22Rv1 (cell line): Measurements from ENCODE around the gene COBL.

Experiments
- H3K27ac ChIP-seq: fragments of 450-650 bp; 2 replicates; pipeline ENCODE4 v1.5.1; 2017
- ZFX ChIP-seq: fragments of 450-650 bp; IDR thresholded peaks from 2 replicates; pipeline ENCODE4 v1.6.1; 2017; ENCODE audit warnings: antibody characterized with exemption, borderline replicate concordance
- TF ChIP-seq, protein P1 (sequence below): fragments of 450-650 bp; IDR thresholded peaks from 2 replicates; pipeline ENCODE4 v1.5.1; 2017; ENCODE audit warnings: mild to moderate bottlenecking

COBL gene

DNA sequence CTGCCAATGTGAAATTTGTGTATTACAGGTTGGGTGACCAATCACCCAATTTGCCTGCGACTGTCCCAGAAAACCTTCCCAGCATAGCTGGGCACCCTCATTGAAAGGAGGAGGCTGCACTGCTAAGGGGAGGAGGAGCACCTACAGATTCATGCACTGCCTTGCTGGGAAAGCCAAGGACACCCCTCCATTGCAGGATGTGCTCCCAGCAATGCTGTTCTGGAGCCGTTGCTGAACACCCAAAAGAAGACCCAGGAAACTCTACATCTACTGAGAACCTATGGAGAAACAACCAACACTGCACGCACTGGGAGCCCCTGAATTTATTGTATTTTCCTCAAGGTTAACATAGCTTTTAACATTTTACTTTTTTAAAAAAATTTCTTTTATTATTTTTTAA, 295.7 kb downstream of the COBL start:
- H3K27ac ChIP-seq = no peak overlapping the region
- no peak for TF ChIP-seq ZFX
- TF ChIP-seq, protein P1, sequence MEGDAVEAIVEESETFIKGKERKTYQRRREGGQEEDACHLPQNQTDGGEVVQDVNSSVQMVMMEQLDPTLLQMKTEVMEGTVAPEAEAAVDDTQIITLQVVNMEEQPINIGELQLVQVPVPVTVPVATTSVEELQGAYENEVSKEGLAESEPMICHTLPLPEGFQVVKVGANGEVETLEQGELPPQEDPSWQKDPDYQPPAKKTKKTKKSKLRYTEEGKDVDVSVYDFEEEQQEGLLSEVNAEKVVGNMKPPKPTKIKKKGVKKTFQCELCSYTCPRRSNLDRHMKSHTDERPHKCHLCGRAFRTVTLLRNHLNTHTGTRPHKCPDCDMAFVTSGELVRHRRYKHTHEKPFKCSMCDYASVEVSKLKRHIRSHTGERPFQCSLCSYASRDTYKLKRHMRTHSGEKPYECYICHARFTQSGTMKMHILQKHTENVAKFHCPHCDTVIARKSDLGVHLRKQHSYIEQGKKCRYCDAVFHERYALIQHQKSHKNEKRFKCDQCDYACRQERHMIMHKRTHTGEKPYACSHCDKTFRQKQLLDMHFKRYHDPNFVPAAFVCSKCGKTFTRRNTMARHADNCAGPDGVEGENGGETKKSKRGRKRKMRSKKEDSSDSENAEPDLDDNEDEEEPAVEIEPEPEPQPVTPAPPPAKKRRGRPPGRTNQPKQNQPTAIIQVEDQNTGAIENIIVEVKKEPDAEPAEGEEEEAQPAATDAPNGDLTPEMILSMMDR = no peak

- no peak overlapping the region for H3K27ac ChIP-seq
- TF ChIP-seq, protein P1 = no peak
- no peak for TF ChIP-seq ZFX
These were observed 296.4 kb downstream of the COBL start for GRCh38 chr7:51019891-51020870.

- TF ChIP-seq ZFX = no peak
- TF ChIP-seq, protein P1 = no peak
- H3K27ac ChIP-seq = no peak overlapping the region
These were observed 297.3 kb downstream of the COBL start for GRCh38 chr7:51019191-51019844.

GRCh38 chr7:51017576-51018535, 298.8 kb downstream of the COBL start:
- no peak for TF ChIP-seq ZFX
- TF ChIP-seq, protein P1 = no peak
- H3K27ac ChIP-seq = no peak overlapping the region

GRCh38 chr7:51016546-51016945, 300.1 kb downstream of the COBL start:
- no peak overlapping the region for H3K27ac ChIP-seq
- TF ChIP-seq ZFX = no peak
- TF ChIP-seq, protein P1 = no peak

GRCh38 chr7:51015581-51015980, 301.0 kb downstream of the COBL start:
- H3K27ac ChIP-seq = no peak overlapping the region
- TF ChIP-seq, protein P1 = no peak
- no peak for TF ChIP-seq ZFX
